DND-41 (cell line): ENCODE results near the gene ATP8A2.

Experiments used
- ATAC-seq: fragments of 200-7000 bp; cut with Tn5 transposase; 3 replicates; pipeline ENCODE4 v1.9.1; 2021; ENCODE audit warnings: low read depth; ENCODE audit not compliant: insufficient read depth
- DNase-seq: peaks from one replicate; pipeline ENCODE4 v3.0.0-alpha.2; 2020
- H2AFZ ChIP-seq: 2 replicates; pipeline ENCODE4 v1.6.0; 2012; ENCODE audit warnings: low read depth, low read length
- H3K27ac ChIP-seq: 2 replicates; pipeline ENCODE4 v1.5.1; 2012; ENCODE audit warnings: low read length, inconsistent platforms
- H3K27me3 ChIP-seq: fragments of 200-600 bp; sonication (generic); 2 replicates; pipeline ENCODE4 v1.6.0; 2012; ENCODE audit warnings: low read length, mild to moderate bottlenecking, inconsistent platforms; ENCODE audit not compliant: insufficient read depth, poor library complexity
- H3K36me3 ChIP-seq: 2 replicates; pipeline ENCODE4 v1.5.1; 2012; ENCODE audit warnings: low read length, inconsistent platforms; ENCODE audit not compliant: insufficient read depth
- H3K4me1 ChIP-seq: 2 replicates; pipeline ENCODE4 v1.5.1; 2012; ENCODE audit warnings: mild to moderate bottlenecking, low read length; ENCODE audit not compliant: insufficient read depth
- H3K4me2 ChIP-seq: 2 replicates; pipeline ENCODE4 v1.6.0; 2012; ENCODE audit warnings: mild to moderate bottlenecking, moderate library complexity, low read length, inconsistent platforms; ENCODE audit not compliant: insufficient read depth
- H3K4me3 ChIP-seq, 2 experiments: fragments of 200-600 bp in 1 of 2; shearing (Covaris generic) in 1 of 2; 2 replicates each; pipeline ENCODE4 v1.5.1; 2012 to 2016; ENCODE audit warnings: inconsistent platforms in 2 of 2, low read length in 2 of 2, mild to moderate bottlenecking in 2 of 2, low read depth in 1 of 2, moderate library complexity in 1 of 2
- H3K79me2 ChIP-seq: 2 replicates; pipeline ENCODE4 v1.6.0; 2012; ENCODE audit warnings: low read length, inconsistent platforms; ENCODE audit not compliant: insufficient read depth
- H3K9ac ChIP-seq: 2 replicates; pipeline ENCODE4 v1.6.0; 2012; ENCODE audit warnings: low read depth, mild to moderate bottlenecking, inconsistent platforms, low read length, moderate library complexity
- H3K9me3 ChIP-seq: 2 replicates; pipeline ENCODE4 v1.5.1; 2012; ENCODE audit warnings: low read length, moderate library complexity, mild to moderate bottlenecking, inconsistent platforms; ENCODE audit not compliant: insufficient read depth, severe bottlenecking
- H4K20me1 ChIP-seq: 2 replicates; pipeline ENCODE4 v1.6.0; 2012; ENCODE audit warnings: low read length; ENCODE audit not compliant: insufficient read depth
- EZH2 ChIP-seq: IDR thresholded peaks from 3 replicates; pipeline ENCODE4 v1.6.1; 2012; ENCODE audit warnings: borderline replicate concordance, low read depth, mild to moderate bottlenecking, moderate library complexity, low read length, inconsistent platforms; ENCODE audit not compliant: severe bottlenecking
- TF ChIP-seq, protein P1 (sequence below): IDR thresholded peaks from 2 replicates; pipeline ENCODE4 v1.5.1; 2012; ENCODE audit warnings: borderline replicate concordance, low read length, moderate library complexity, mild to moderate bottlenecking; ENCODE audit not compliant: poor library complexity, severe bottlenecking; ENCODE audit errors: extremely low read depth

The ATP8A2 gene

DNA sequence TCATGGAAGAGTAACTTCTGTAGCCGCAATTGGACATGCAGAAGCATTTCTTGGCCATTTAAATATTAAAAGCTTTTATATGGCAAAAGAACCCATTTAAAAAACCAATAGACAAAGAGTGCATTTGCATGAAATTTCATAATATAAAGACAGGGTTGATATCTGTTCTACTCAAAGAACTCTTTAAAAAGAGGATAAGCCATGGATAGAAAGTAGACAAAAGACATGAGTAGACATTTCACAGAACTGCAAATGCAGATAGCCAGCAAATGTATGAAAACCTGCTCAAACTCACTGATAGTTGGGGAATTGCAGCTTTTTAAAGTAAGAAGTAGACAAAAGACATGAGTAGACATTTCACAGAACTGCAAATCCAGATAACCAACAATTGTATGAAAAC lies 462.0 kb downstream of the ATP8A2 start:
- Histone ChIP-seq H3K27me3 (no peaks in the 10 kb centered on the region), H4K20me1 (no peaks in the 10 kb centered on the region), H3K9ac (no peak overlapping the region), H3K27ac (no peak overlapping the region), H3K79me2 (no peaks in the 10 kb centered on the region), H3K9me3 (no peaks in the 10 kb centered on the region), H3K4me1 (no peaks in the 10 kb centered on the region), H3K4me3 (no peak overlapping the region), H3K4me2 (no peak overlapping the region), H3K36me3 (no peaks in the 10 kb centered on the region), H2AFZ (no peak overlapping the region)
- DNase-seq (no peak), ATAC-seq (no peak)
- TF ChIP-seq EZH2, result no peak
- TF ChIP-seq, protein P1, sequence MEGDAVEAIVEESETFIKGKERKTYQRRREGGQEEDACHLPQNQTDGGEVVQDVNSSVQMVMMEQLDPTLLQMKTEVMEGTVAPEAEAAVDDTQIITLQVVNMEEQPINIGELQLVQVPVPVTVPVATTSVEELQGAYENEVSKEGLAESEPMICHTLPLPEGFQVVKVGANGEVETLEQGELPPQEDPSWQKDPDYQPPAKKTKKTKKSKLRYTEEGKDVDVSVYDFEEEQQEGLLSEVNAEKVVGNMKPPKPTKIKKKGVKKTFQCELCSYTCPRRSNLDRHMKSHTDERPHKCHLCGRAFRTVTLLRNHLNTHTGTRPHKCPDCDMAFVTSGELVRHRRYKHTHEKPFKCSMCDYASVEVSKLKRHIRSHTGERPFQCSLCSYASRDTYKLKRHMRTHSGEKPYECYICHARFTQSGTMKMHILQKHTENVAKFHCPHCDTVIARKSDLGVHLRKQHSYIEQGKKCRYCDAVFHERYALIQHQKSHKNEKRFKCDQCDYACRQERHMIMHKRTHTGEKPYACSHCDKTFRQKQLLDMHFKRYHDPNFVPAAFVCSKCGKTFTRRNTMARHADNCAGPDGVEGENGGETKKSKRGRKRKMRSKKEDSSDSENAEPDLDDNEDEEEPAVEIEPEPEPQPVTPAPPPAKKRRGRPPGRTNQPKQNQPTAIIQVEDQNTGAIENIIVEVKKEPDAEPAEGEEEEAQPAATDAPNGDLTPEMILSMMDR, result no peak

DNA sequence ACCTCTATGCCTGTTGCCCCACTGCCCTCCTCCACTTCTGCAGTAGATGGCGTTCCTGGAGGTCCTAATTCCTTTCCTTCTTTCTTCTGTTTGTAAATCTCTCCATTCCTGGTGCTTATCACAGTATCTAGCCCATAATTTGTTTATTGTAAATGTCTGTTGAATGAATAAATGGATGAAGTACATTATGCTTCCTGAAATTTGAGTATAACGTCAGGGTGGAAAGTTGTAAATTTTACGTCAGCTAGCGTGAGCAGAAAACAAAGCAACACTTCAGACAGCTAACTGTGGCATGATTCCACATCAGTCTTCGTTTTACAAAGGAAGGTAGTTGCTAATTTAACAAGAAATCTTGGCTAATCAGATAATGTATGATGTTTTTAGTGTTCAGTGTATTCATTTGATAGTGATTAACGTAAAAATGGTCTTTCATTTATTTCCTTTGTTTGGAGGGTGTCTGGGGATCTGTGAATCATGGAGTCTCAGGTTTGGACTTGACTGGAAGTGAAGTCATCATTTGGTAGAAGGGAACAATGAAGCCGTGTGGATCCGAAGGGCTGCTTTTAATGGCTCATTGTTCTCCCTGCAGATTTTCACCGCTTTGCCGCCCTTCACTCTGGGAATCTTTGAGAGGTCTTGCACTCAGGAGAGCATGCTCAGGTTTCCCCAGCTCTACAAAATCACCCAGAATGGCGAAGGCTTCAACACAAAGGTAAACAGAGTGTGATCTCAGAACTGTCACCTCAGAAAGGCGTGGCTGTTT lies 465.0 kb downstream of the ATP8A2 start:
- Histone ChIP-seq H2AFZ (no peak overlapping the region), H3K9me3 (no peaks in the 10 kb centered on the region), H4K20me1 (no peaks in the 10 kb centered on the region), H3K4me3 (no peak overlapping the region), H3K27me3 (no peaks in the 10 kb centered on the region), H3K4me1 (no peaks in the 10 kb centered on the region), H3K9ac (no peak overlapping the region), H3K27ac (no peak overlapping the region), H3K79me2 (no peaks in the 10 kb centered on the region), H3K4me2 (no peak overlapping the region), H3K36me3 (no peaks in the 10 kb centered on the region)
- ATAC-seq, result no peak
- no peak for DNase-seq
- TF ChIP-seq, protein P1, result peak; percentile 13
- TF ChIP-seq EZH2, result no peak

DNA sequence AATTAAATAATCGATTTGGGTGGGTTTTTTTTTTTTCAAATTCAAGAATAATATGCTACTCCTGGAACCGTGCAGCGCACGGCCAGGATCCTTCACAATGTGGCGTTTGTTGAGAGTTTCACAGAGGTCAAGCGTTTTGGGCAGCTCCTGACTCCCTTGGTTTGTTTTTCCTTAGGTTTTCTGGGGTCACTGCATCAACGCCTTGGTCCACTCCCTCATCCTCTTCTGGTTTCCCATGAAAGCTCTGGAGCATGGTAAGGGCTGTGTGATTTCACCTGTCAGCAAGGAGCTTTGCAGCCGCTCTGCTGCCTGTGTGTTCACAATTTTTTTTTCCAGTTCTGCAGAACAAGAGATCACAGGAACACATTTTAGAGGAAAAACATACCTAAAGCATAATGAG lies 467.6 kb downstream of the ATP8A2 start:
- H4K20me1 ChIP-seq, result no peaks in the 10 kb centered on the region

More for the DNA sequence above, 467.6 kb downstream of the ATP8A2 start:
- no peak overlapping the region for H3K27ac ChIP-seq
- H3K9me3 ChIP-seq, result no peaks in the 10 kb centered on the region
- no peak overlapping the region for H3K4me2 ChIP-seq
- no peaks in the 10 kb centered on the region for H3K27me3 ChIP-seq
- H3K4me1 ChIP-seq, result no peaks in the 10 kb centered on the region
- H3K36me3 ChIP-seq, result no peaks in the 10 kb centered on the region
- ATAC-seq, result no peak
- no peak for DNase-seq
- H2AFZ ChIP-seq, result no peak overlapping the region
- H3K79me2 ChIP-seq, result no peaks in the 10 kb centered on the region
- TF ChIP-seq, protein P1, result no peak
- TF ChIP-seq EZH2, result no peak
- no peak overlapping the region for H3K4me3 ChIP-seq
- no peak overlapping the region for H3K9ac ChIP-seq
